Measurements from ENCODE around the gene CD81. TPM values are rescaled to one million over a fixed set of nuclear protein-coding genes. Genes with fewer than 3 reads are reported as not detected.

The CD81 gene
- total RNA-seq, 4 donors from 2014 or later, result 54.5 to 87.0 (median 66.8) TPM

DNA sequence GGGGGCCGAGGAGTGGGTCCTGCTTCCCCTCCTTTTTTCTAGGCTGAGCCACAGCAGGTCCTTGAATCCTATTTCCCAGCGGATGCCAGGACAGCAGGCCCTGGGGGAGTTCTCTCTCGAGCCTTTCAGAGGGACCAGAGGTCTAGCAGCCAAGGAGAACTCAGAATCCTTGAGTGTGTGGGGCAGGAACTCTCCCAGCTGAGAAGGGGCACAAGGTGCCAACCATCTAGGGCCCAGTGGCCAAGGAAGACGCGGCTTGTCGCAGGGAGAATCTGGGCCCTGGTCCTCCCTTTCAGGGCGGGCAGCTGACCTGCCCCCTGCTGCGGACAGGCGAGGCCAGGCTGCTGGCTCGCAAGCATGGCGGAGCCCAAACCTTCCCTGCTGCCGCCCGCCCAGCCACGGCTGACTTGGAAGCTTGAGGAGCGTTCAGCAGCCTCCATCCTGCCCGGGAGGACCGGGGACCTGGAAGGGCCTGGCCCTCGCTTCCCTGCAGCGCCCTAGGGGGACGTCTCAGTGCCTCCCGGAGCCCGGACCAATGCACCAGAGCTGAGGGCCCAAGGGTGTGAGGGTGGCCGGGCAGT is 22.5 kb downstream of the CD81 start:
- intact Hi-C loops (cut with DNase I; ENCODE audit: low total_unique reads), result loop anchor here (1.0 to 5.0 kb wide), 4 partner anchors 9 to 1887 kb away; no protein-coding TSS in a partner anchor
- Histone ChIP-seq H3K27ac (peak overlapping the region; percentile 97 to 100 (median 98)), H3K9me3 (no peaks in the 10 kb centered on the region), H3K27me3 (no peaks in the 10 kb centered on the region), H3K4me1 (peaks cover 22 to 26% of the 10 kb centered on the region in 2 donors), H3K36me3 (peaks cover 0 to 42% of the 10 kb centered on the region in 2 donors), H3K4me3 (peak overlapping the region; percentile 82 to 98 (median 85))
- DNase-seq, result no peak
- in situ Hi-C loops (cut with MboI; ENCODE audit: low sequenced_read_pairs in 4 of 4), result loop anchor here in 2 of 4 donors (25.0 kb wide), 1 partner anchor 212 kb away; no protein-coding TSS in a partner anchor
- TF ChIP-seq POLR2A (IDR thresholded peaks at IDR 0.05), result no peak
- TF ChIP-seq, protein P1, sequence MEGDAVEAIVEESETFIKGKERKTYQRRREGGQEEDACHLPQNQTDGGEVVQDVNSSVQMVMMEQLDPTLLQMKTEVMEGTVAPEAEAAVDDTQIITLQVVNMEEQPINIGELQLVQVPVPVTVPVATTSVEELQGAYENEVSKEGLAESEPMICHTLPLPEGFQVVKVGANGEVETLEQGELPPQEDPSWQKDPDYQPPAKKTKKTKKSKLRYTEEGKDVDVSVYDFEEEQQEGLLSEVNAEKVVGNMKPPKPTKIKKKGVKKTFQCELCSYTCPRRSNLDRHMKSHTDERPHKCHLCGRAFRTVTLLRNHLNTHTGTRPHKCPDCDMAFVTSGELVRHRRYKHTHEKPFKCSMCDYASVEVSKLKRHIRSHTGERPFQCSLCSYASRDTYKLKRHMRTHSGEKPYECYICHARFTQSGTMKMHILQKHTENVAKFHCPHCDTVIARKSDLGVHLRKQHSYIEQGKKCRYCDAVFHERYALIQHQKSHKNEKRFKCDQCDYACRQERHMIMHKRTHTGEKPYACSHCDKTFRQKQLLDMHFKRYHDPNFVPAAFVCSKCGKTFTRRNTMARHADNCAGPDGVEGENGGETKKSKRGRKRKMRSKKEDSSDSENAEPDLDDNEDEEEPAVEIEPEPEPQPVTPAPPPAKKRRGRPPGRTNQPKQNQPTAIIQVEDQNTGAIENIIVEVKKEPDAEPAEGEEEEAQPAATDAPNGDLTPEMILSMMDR (IDR thresholded peaks at IDR 0.05 in 4 of 5, conservative IDR thresholded peaks at IDR 0.05 in 1 of 5), result no peak
- ATAC-seq, result peak; percentile 13 to 21

DNA sequence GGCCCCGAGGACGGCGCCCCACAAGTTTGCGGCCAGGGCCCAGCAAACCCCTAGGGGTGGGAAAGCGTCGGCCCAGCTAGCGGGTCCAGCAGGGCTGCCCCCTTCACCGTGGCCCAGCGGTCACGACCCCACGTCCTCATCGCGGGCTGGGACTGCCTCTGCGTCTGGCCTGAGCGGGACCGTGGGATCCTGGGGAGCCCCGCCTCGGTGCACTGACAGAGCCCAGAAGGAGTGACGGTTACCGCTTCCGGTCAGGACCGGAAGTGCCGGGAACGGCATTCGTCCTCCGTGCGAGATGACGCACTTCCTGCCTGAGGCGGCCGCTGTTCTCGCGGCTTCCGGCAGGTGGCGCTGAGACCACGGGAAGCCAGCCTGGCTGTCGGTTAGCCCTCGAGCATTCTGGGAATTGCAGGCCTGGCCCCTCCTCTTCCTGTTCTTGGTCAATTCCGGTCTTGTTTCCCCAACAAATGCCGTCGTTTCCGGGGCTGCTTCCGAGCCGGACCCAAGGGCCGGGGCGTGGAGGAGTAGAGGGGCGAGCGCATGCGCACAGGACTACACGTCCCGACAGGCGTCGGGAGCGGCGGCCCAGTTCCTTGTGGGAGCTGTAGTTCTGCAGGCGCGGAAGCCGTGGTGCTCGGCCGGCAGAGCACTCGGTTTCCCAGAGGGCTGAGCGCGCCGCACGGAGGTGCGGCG is 23.1 kb downstream of the CD81 start, which contains the start of gene TSSC4:
TSS of gene TSSC4 (plus strand) at position 682 of the 693 bp plus-strand sequence. CDS start 1,884 bp downstream, outside the sequence.
- intact Hi-C loops (cut with DNase I; ENCODE audit: low total_unique reads) (loop anchor here (1.0 to 5.0 kb wide), 3 partner anchors 22 to 1888 kb away; no protein-coding TSS in a partner anchor), in situ Hi-C loops (cut with MboI; ENCODE audit: low sequenced_read_pairs in 4 of 4) (loop anchor here in 2 of 4 donors (25.0 kb wide), 1 partner anchor 213 kb away; no protein-coding TSS in a partner anchor)
- peaks cover 0 to 42% of the 10 kb centered on the region in 2 donors for H3K36me3 ChIP-seq
- ATAC-seq, result peak; percentile 96 to 97
- peak within 1 kb of the TSS; percentile 84 to 100 (median 97) for H3K4me3 ChIP-seq
- TF ChIP-seq, protein P1 (IDR thresholded peaks at IDR 0.05 in 4 of 5, conservative IDR thresholded peaks at IDR 0.05 in 1 of 5), result peak; percentile 95 to 99 (median 98)
- TF ChIP-seq POLR2A (IDR thresholded peaks at IDR 0.05), result peak; percentile 91 to 97
- peak; percentile 100 for DNase-seq
- H3K27me3 ChIP-seq, result no peaks in the 10 kb centered on the region
- H3K9me3 ChIP-seq, result no peaks in the 10 kb centered on the region
- H3K27ac ChIP-seq, result peak within 1 kb of the TSS; percentile 97 to 100 (median 98)
- peaks cover 22 to 26% of the 10 kb centered on the region in 2 donors for H3K4me1 ChIP-seq

DNA sequence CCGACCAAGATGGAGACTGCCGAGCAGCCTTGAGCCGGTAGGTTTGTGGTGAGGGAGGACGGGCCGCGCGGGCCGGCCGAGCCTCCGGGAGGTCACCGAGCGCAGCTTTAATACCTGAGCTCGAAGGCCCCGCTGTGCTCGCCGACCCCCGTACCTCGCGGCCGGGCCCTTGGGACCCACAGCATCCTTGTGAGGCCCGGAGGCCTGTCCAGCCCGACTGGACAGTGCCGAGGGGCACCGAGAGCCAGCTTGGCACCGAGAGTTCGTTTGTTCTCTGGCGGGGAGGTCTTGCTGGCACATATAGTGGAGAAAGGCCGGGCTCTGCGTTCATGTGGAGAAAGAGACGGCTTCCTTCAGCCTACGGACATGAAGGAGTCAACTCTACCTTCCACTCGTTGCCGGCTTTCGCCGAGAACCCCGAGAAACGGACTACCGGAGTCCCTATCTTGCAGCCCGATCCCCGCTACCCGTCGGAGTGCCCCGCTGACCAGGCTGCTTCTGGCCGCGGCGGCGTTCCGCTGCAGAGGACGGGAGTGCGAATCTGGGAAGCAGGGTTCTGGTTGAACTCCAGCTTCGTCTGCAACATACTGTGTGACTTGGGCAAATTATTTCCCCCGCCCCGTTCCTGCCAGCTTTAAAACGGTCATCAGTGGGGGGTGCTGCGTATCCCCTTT is 23.8 kb downstream of the CD81 start:
- ATAC-seq (peak; percentile 7 to 11), DNase-seq (no peak)
- no peaks in the 10 kb centered on the region for H3K9me3 ChIP-seq
- H3K4me1 ChIP-seq, result peaks cover 22 to 26% of the 10 kb centered on the region in 2 donors
- in situ Hi-C loops (cut with MboI; ENCODE audit: low sequenced_read_pairs in 4 of 4) (loop anchor here in 2 of 4 donors (25.0 kb wide), 1 partner anchor 214 kb away; no protein-coding TSS in a partner anchor), intact Hi-C loops (cut with DNase I; ENCODE audit: low total_unique reads) (loop anchor here (1.0 to 5.0 kb wide), 3 partner anchors 23 to 1889 kb away; no protein-coding TSS in a partner anchor)
- H3K36me3 ChIP-seq, result peaks cover 0 to 36% of the 10 kb centered on the region in 2 donors
- H3K27me3 ChIP-seq, result no peaks in the 10 kb centered on the region
- H3K4me3 ChIP-seq, result peak overlapping the region; percentile 79 to 100 (median 90)
- TF ChIP-seq, protein P1 (IDR thresholded peaks at IDR 0.05 in 4 of 5, conservative IDR thresholded peaks at IDR 0.05 in 1 of 5), result no peak
- TF ChIP-seq POLR2A (IDR thresholded peaks at IDR 0.05), result no peak
- peak overlapping the region; percentile 90 to 97 (median 94) for H3K27ac ChIP-seq

DNA sequence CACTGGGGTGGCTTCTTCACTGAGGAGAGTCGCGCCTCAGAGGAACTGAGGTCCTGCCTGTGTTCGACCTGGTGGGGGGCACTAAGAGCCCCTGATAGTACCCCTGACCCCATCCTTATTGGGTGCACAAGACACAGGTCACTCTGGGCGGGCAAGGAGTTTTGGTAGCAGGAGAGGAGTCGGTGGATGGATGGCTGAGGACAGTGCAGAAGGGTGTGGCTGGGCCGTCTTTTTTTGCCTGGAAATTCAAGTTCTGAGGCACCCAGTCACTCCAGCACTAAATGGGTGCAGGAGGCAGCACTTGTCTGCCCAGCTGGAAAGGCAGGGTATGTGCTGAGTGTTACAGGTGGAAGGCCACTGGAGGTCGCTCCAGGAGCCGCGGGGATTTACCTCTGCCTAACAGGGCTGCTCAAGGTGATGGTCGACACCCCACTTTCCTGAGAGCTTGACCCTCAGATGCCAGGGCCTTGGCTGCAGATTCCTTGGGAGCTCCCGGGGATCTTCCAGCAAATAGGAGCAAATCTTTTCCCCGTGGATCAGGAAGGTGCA is 24.4 kb downstream of the CD81 start:
- Histone ChIP-seq H3K36me3 (peaks cover 0 to 30% of the 10 kb centered on the region in 2 donors), H3K27me3 (no peaks in the 10 kb centered on the region), H3K9me3 (no peaks in the 10 kb centered on the region), H3K4me1 (peaks cover 22 to 26% of the 10 kb centered on the region in 2 donors), H3K27ac (peak overlapping the region; percentile 90 to 97 (median 94)), H3K4me3 (peak overlapping the region; percentile 79 to 100 (median 90))
- ATAC-seq (no peak), DNase-seq (no peak)
- in situ Hi-C loops (cut with MboI; ENCODE audit: low sequenced_read_pairs in 4 of 4), result loop anchor here in 2 of 4 donors (25.0 kb wide), 1 partner anchor 214 kb away; no protein-coding TSS in a partner anchor
- intact Hi-C loops (cut with DNase I; ENCODE audit: low total_unique reads), result loop anchor here (5.0 kb wide), 1 partner anchor 1889 kb away; no protein-coding TSS in a partner anchor
- TF ChIP-seq POLR2A (IDR thresholded peaks at IDR 0.05), result no peak
- TF ChIP-seq, protein P1 (IDR thresholded peaks at IDR 0.05 in 4 of 5, conservative IDR thresholded peaks at IDR 0.05 in 1 of 5), result no peak

Data from gastrocnemius medialis (tissue), 4 donors.